Erythroblast (primary cell): ENCODE data around the gene NPTX1.

Source experiments
- GATA1 ChIP-seq: IDR thresholded peaks from 2 replicates; pipeline ENCODE4 v1.6.1; 2011; ENCODE audit warnings: low read depth, mild to moderate bottlenecking, control low read depth, low read length, moderate library complexity
- POLR2A ChIP-seq: IDR thresholded peaks from 2 replicates; pipeline ENCODE4 v1.6.1; 2011; ENCODE audit warnings: mild to moderate bottlenecking, low read length

GRCh38 chr17:80441133-80441578 is 35.3 kb downstream of the NPTX1 start:
- TF ChIP-seq POLR2A, result no peak
- no peak for TF ChIP-seq GATA1
